ENCODE data around the gene CLSTN2.

DNA sequence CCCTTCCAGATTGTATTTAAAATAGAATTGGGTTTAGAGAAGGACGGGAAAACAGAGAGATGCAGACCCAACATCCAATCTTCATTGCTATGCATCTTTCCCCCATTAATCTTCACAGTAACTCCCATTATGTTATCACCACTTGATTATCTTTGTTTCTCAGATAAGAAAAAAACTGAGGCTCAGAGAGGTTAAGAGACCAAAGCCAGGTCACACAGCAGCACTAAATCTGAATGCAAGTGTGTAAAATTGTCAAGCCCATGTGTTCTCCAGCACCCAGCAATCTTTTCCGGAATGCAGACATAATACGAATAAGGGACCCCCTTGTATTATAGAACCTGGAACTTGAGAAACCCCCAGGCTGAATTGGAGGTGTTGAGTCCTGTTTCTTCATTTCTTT, 662.4 kb downstream of the CLSTN2 start:
- TF ChIP-seq, protein P1, sequence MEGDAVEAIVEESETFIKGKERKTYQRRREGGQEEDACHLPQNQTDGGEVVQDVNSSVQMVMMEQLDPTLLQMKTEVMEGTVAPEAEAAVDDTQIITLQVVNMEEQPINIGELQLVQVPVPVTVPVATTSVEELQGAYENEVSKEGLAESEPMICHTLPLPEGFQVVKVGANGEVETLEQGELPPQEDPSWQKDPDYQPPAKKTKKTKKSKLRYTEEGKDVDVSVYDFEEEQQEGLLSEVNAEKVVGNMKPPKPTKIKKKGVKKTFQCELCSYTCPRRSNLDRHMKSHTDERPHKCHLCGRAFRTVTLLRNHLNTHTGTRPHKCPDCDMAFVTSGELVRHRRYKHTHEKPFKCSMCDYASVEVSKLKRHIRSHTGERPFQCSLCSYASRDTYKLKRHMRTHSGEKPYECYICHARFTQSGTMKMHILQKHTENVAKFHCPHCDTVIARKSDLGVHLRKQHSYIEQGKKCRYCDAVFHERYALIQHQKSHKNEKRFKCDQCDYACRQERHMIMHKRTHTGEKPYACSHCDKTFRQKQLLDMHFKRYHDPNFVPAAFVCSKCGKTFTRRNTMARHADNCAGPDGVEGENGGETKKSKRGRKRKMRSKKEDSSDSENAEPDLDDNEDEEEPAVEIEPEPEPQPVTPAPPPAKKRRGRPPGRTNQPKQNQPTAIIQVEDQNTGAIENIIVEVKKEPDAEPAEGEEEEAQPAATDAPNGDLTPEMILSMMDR (IDR thresholded peaks at IDR 0.05), result no peak
- no peak for TF ChIP-seq POLR2A (IDR thresholded peaks at IDR 0.05)
